HEK293 (cell line): ENCODE data around the gene P3H4.

Experiments
- CTCF ChIA-PET: fragments of 350-600 bp; formaldehyde crosslinking; extraction: SDS; loops from one replicate; lab custom pipeline; 2021; ENCODE audit warnings: antibody characterized with exemption; lab: Yijun Ruan, JAX
- POLR2A ChIA-PET: fragments of 300-600 bp; formaldehyde crosslinking; extraction: SDS; loops from one replicate; lab custom pipeline; 2020; ENCODE audit warnings: antibody characterized with exemption, inconsistent platforms; lab: Yijun Ruan, JAX
- H3K27ac ChIP-seq: fragments of 200-500 bp; sonication (Bioruptor generic); 2 replicates; pipeline ENCODE4 v1.5.1; 2014; ENCODE audit warnings: low read depth, low read length, control low read depth, inconsistent platforms; ENCODE audit errors: extremely low read depth
- H3K36me3 ChIP-seq, 2 experiments: fragments of 200-500 bp in 1 of 2; sonication (Bioruptor generic) in 1 of 2; 1 replicate in 1 of 2; 2 replicates in 1 of 2; pipeline ENCODE4 v1.5.1; 2014 to 2017; ENCODE audit warnings: inconsistent platforms in 2 of 2, low read length in 2 of 2; ENCODE audit not compliant: control insufficient read depth in 2 of 2, insufficient read depth in 1 of 2
- H3K4me1 ChIP-seq: fragments of 200-500 bp; sonication (Bioruptor generic); 2 replicates; pipeline ENCODE4 v1.5.1; 2014; ENCODE audit warnings: mild to moderate bottlenecking, low read length, inconsistent platforms; ENCODE audit not compliant: control insufficient read depth, insufficient read depth
- H3K4me3 ChIP-seq: 2 replicates; pipeline ENCODE4 v1.5.1; 2011; ENCODE audit warnings: low read depth, mild to moderate bottlenecking, control low read depth, low read length, moderate library complexity
- H3K9me3 ChIP-seq: fragments of 200-500 bp; sonication (Bioruptor generic); 2 replicates; pipeline ENCODE4 v1.5.1; 2014; ENCODE audit warnings: low read depth, low read length, inconsistent platforms; ENCODE audit not compliant: control insufficient read depth, insufficient read depth
- GLIS2 ChIP-seq: fragments of 450-650 bp; formaldehyde crosslinking; IDR thresholded peaks from 2 replicates; pipeline ENCODE4 v1.5.1; 2016; ENCODE audit warnings: missing biosample characterization, missing genetic modification characterization
- YY2 ChIP-seq: fragments of 450-650 bp; formaldehyde crosslinking; IDR thresholded peaks from 2 replicates; pipeline ENCODE4 v1.5.1; 2016; ENCODE audit warnings: missing biosample characterization, missing genetic modification characterization
- ZBTB20 ChIP-seq: fragments of 450-650 bp; formaldehyde crosslinking; IDR thresholded peaks from 2 replicates; pipeline ENCODE4 v1.5.1; 2016; ENCODE audit warnings: missing biosample characterization, missing genetic modification characterization
- ZFP37 ChIP-seq: fragments of 450-650 bp; formaldehyde crosslinking; IDR thresholded peaks from 2 replicates; pipeline ENCODE4 v1.5.1; 2016; ENCODE audit warnings: missing biosample characterization, missing genetic modification characterization
- ZNF132 ChIP-seq: fragments of 450-650 bp; formaldehyde crosslinking; IDR thresholded peaks from 2 replicates; pipeline ENCODE4 v1.5.1; 2017; ENCODE audit warnings: missing biosample characterization, missing genetic modification characterization, borderline replicate concordance
- ZNF157 ChIP-seq: fragments of 450-650 bp; formaldehyde crosslinking; IDR thresholded peaks from 2 replicates; pipeline ENCODE4 v1.5.1; 2016; ENCODE audit warnings: missing biosample characterization, missing genetic modification characterization
- ZNF184 ChIP-seq: fragments of 450-650 bp; IDR thresholded peaks from 2 replicates; pipeline ENCODE4 v1.5.1; 2018; ENCODE audit warnings: missing biosample characterization, mild to moderate bottlenecking, missing genetic modification characterization
- ZNF354C ChIP-seq: fragments of 450-650 bp; formaldehyde crosslinking; IDR thresholded peaks from 2 replicates; pipeline ENCODE4 v1.5.1; 2016; ENCODE audit warnings: missing biosample characterization, missing genetic modification characterization, low read depth, borderline replicate concordance
- ZNF449 ChIP-seq: fragments of 450-650 bp; formaldehyde crosslinking; IDR thresholded peaks from 2 replicates; pipeline ENCODE4 v1.5.1; 2017; ENCODE audit warnings: missing biosample characterization, mild to moderate bottlenecking, missing genetic modification characterization, moderate library complexity
- ZNF530 ChIP-seq: fragments of 450-650 bp; formaldehyde crosslinking; IDR thresholded peaks from 2 replicates; pipeline ENCODE4 v1.5.1; 2016; ENCODE audit warnings: low read depth, missing biosample characterization, missing genetic modification characterization
- ZNF624 ChIP-seq: fragments of 450-650 bp; formaldehyde crosslinking; IDR thresholded peaks from 2 replicates; pipeline ENCODE4 v1.5.1; 2017; ENCODE audit warnings: missing biosample characterization, missing genetic modification characterization
- ZNF701 ChIP-seq: fragments of 450-650 bp; formaldehyde crosslinking; IDR thresholded peaks from 2 replicates; pipeline ENCODE4 v1.5.1; 2016; ENCODE audit warnings: missing biosample characterization, missing genetic modification characterization
- ZNF792 ChIP-seq: fragments of 450-650 bp; formaldehyde crosslinking; IDR thresholded peaks from 2 replicates; pipeline ENCODE4 v1.5.1; 2016; ENCODE audit warnings: missing biosample characterization, missing genetic modification characterization
- ZNF830 ChIP-seq: fragments of 450-650 bp; IDR thresholded peaks from 2 replicates; pipeline ENCODE4 v1.5.0; 2018; ENCODE audit warnings: missing biosample characterization, missing genetic modification characterization, low read depth, mild to moderate bottlenecking, moderate library complexity
- ZNF837 ChIP-seq: fragments of 450-650 bp; formaldehyde crosslinking; IDR thresholded peaks from 2 replicates; pipeline ENCODE4 v1.5.1; 2016; ENCODE audit warnings: missing biosample characterization, missing genetic modification characterization
- TF ChIP-seq, protein P1 (sequence below): fragments of 450-650 bp; formaldehyde crosslinking; IDR thresholded peaks from 2 replicates; pipeline ENCODE4 v1.5.1; 2016; ENCODE audit warnings: missing biosample characterization, missing genetic modification characterization
- TF ChIP-seq, protein P2 (sequence below): fragments of 450-650 bp; formaldehyde crosslinking; IDR thresholded peaks from 2 replicates; pipeline ENCODE4 v1.5.1; 2016; ENCODE audit warnings: missing biosample characterization, missing genetic modification characterization
- TF ChIP-seq, protein P3 (sequence below): fragments of 450-650 bp; formaldehyde crosslinking; IDR thresholded peaks from 2 replicates; pipeline ENCODE4 v1.5.1; 2016; ENCODE audit warnings: missing biosample characterization, missing genetic modification characterization
- TF ChIP-seq, protein P4 (sequence below): fragments of 450-650 bp; formaldehyde crosslinking; IDR thresholded peaks from 2 replicates; pipeline ENCODE4 v1.5.1; 2016; ENCODE audit warnings: missing biosample characterization, missing genetic modification characterization

The P3H4 gene

GRCh38 chr17:41814195-41814594 lies 2.4 kb upstream of the P3H4 start (continued):
- TF ChIP-seq, protein P1, sequence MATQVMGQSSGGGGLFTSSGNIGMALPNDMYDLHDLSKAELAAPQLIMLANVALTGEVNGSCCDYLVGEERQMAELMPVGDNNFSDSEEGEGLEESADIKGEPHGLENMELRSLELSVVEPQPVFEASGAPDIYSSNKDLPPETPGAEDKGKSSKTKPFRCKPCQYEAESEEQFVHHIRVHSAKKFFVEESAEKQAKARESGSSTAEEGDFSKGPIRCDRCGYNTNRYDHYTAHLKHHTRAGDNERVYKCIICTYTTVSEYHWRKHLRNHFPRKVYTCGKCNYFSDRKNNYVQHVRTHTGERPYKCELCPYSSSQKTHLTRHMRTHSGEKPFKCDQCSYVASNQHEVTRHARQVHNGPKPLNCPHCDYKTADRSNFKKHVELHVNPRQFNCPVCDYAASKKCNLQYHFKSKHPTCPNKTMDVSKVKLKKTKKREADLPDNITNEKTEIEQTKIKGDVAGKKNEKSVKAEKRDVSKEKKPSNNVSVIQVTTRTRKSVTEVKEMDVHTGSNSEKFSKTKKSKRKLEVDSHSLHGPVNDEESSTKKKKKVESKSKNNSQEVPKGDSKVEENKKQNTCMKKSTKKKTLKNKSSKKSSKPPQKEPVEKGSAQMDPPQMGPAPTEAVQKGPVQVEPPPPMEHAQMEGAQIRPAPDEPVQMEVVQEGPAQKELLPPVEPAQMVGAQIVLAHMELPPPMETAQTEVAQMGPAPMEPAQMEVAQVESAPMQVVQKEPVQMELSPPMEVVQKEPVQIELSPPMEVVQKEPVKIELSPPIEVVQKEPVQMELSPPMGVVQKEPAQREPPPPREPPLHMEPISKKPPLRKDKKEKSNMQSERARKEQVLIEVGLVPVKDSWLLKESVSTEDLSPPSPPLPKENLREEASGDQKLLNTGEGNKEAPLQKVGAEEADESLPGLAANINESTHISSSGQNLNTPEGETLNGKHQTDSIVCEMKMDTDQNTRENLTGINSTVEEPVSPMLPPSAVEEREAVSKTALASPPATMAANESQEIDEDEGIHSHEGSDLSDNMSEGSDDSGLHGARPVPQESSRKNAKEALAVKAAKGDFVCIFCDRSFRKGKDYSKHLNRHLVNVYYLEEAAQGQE (tag by site-specific recombination) = peak; percentile 89

GRCh38 chr17:41813699-41814124 lies 2.0 kb upstream of the P3H4 start:
- peaks cover 0 to 38% of the 10 kb centered on the region in 2 experiments; a peak in 2 of 3 replicates for H3K36me3 ChIP-seq
- H3K4me3 ChIP-seq = peak overlapping the region; percentile 73
- ChIA-PET CTCF (interaction anchor here (0.6 to 4.6 kb wide), 3 partner anchors 12 to 1562 kb away, joined by 3 to 45 read pairs (median 5); no protein-coding TSS in a partner anchor), POLR2A (interaction anchor here (1.0 to 3.5 kb wide), 7 partner anchors 9 to 124 kb away, joined by 4 to 37 read pairs (median 23); partner anchors contain the start of genes HAP1, JUP and NT5C3B)
- 0 out of 2 replicates have a peak, but pooled peaks cover 8% of the 10 kb centered on the region for H3K4me1 ChIP-seq
- H3K27ac ChIP-seq = peak overlapping the region; percentile 89
- TF ChIP-seq ZNF184 (tag by site-specific recombination) (no peak), GLIS2 (tag by site-specific recombination) (peak; percentile 38)
- TF ChIP-seq, protein P2, sequence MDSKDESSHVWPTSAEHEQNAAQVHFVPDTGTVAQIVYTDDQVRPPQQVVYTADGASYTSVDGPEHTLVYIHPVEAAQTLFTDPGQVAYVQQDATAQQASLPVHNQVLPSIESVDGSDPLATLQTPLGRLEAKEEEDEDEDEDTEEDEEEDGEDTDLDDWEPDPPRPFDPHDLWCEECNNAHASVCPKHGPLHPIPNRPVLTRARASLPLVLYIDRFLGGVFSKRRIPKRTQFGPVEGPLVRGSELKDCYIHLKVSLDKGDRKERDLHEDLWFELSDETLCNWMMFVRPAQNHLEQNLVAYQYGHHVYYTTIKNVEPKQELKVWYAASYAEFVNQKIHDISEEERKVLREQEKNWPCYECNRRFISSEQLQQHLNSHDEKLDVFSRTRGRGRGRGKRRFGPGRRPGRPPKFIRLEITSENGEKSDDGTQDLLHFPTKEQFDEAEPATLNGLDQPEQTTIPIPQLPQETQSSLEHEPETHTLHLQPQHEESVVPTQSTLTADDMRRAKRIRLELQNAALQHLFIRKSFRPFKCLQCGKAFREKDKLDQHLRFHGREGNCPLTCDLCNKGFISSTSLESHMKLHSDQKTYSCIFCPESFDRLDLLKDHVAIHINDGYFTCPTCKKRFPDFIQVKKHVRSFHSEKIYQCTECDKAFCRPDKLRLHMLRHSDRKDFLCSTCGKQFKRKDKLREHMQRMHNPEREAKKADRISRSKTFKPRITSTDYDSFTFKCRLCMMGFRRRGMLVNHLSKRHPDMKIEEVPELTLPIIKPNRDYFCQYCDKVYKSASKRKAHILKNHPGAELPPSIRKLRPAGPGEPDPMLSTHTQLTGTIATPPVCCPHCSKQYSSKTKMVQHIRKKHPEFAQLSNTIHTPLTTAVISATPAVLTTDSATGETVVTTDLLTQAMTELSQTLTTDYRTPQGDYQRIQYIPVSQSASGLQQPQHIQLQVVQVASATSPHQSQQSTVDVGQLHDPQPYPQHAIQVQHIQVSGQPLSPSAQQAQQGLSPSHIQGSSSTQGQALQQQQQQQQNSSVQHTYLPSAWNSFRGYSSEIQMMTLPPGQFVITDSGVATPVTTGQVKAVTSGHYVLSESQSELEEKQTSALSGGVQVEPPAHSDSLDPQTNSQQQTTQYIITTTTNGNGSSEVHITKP (tag by site-specific recombination) = peak; percentile 21; the same call in 1 of the 2 replicates
- no peaks in the 10 kb centered on the region for H3K9me3 ChIP-seq

DNA sequence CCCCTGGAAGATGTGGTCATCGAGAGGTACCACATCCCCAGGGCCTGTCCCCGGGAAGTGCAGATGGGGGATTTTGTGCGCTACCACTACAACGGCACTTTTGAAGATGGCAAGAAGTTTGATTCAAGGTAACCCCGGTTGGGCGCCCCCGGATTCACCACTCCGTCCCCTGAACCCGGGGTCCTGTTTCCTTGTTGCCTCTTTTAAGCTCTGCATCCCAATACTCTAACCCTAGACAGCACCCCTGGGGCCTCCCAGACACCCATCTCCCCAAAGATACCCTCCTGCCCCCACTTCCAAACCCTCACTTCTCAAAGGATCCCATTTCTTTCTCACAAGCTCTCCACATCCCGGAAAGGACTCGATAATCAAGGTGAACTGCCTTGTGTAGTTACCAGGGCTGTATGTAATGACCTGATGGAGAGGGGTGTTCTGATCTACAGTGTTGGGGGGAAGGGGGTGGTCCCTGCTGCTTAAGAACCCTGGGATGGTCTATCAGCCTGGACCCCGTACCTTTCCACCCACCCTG lies 1.5 kb upstream of the P3H4 start:
- CTCF ChIA-PET = interaction anchor here (0.5 to 4.6 kb wide), 3 partner anchors 12 to 1562 kb away, joined by 3 to 45 read pairs (median 3); no protein-coding TSS in a partner anchor
- POLR2A ChIA-PET = interaction anchor here (0.9 to 3.5 kb wide), 10 partner anchors 10 to 204 kb away, joined by 3 to 37 read pairs (median 16); partner anchors contain the start of genes DNAJC7, EIF1, JUP and KLHL11
- H3K4me3 ChIP-seq = peak overlapping the region; percentile 73
- TF ChIP-seq ZNF792 (tag by site-specific recombination) (no peak), YY2 (tag by site-specific recombination) (no peak), ZBTB20 (peak; percentile 60; the same call in 1 of the 2 replicates), ZNF354C (tag by site-specific recombination) (no peak), ZNF530 (tag by site-specific recombination) (no peak), ZNF830 (no peak), ZNF837 (tag by site-specific recombination) (no peak), ZNF132 (tag by site-specific recombination) (no peak), ZFP37 (tag by site-specific recombination) (no peak), ZNF624 (tag by site-specific recombination) (no peak), ZNF701 (tag by site-specific recombination) (no peak), ZNF449 (tag by site-specific recombination) (peak; percentile 81), ZNF157 (tag by site-specific recombination) (no peak)
- TF ChIP-seq, protein P3, sequence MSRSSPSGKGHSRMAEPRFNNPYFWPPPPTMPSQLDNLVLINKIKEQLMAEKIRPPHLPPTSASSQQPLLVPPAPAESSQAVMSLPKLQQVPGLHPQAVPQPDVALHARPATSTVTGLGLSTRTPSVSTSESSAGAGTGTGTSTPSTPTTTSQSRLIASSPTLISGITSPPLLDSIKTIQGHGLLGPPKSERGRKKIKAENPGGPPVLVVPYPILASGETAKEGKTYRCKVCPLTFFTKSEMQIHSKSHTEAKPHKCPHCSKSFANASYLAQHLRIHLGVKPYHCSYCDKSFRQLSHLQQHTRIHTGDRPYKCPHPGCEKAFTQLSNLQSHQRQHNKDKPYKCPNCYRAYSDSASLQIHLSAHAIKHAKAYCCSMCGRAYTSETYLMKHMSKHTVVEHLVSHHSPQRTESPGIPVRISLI (tag by site-specific recombination) = no peak
- TF ChIP-seq, protein P4, sequence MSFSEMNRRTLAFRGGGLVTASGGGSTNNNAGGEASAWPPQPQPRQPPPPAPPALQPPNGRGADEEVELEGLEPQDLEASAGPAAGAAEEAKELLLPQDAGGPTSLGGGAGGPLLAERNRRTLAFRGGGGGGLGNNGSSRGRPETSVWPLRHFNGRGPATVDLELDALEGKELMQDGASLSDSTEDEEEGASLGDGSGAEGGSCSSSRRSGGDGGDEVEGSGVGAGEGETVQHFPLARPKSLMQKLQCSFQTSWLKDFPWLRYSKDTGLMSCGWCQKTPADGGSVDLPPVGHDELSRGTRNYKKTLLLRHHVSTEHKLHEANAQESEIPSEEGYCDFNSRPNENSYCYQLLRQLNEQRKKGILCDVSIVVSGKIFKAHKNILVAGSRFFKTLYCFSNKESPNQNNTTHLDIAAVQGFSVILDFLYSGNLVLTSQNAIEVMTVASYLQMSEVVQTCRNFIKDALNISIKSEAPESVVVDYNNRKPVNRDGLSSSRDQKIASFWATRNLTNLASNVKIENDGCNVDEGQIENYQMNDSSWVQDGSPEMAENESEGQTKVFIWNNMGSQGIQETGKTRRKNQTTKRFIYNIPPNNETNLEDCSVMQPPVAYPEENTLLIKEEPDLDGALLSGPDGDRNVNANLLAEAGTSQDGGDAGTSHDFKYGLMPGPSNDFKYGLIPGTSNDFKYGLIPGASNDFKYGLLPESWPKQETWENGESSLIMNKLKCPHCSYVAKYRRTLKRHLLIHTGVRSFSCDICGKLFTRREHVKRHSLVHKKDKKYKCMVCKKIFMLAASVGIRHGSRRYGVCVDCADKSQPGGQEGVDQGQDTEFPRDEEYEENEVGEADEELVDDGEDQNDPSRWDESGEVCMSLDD (tag by site-specific recombination) = 0 out of 2 replicates have a peak, but pooled peaks have one; percentile 65

More for the DNA sequence above, 1.5 kb upstream of the P3H4 start:
- Histone ChIP-seq H3K27ac (peak overlapping the region; percentile 89), H3K9me3 (no peaks in the 10 kb centered on the region), H3K4me1 (0 out of 2 replicates have a peak, but pooled peaks cover 8% of the 10 kb centered on the region), H3K36me3 (peaks cover 3 to 38% of the 10 kb centered on the region in 2 experiments; a peak in 2 of 3 replicates)
